GM23248 (cell line): ENCODE data around the gene CUL1.

ENCODE experiments used
- EZH2 ChIP-seq: fragments of 200-600 bp; sonication (generic); IDR thresholded peaks from 2 replicates; pipeline ENCODE4 v1.6.1; 2018; ENCODE audit warnings: antibody characterized with exemption, mild to moderate bottlenecking; ENCODE audit not compliant: insufficient read depth, poor library complexity, severe bottlenecking
- EZH2phosphoT487 ChIP-seq: fragments of 200-600 bp; sonication (generic); IDR thresholded peaks from 2 replicates; pipeline ENCODE4 v1.6.1; 2018; ENCODE audit warnings: antibody characterized with exemption, moderate library complexity, mild to moderate bottlenecking, low read depth; ENCODE audit not compliant: insufficient read depth

DNA sequence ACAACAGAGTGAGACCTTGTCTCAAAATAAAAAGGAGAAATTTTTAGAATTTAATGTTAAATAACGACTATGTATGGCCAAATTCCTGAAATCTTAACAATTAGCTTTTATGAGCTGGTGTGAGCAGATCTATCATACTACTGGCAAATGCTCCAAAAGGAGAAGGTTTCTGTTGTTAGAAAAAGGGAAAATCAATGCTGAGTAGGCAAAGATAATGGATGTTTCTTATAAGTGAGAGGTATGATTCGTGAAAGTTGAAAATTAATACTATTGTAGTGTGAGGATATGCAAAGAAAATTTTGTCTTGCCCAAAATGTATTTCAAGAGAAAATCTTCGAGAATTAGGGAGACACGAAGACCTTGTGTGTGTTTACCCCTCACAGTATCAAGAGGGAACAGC is 40.8 kb upstream of the CUL1 start:
- TF ChIP-seq EZH2 = no peak
- no peak for TF ChIP-seq EZH2phosphoT487
